Urinary bladder (tissue), 4 donors: Measurements from ENCODE around the gene BST1. TPM values are rescaled to one million over a fixed set of nuclear protein-coding genes. Genes with fewer than 3 reads are reported as not detected.

ENCODE experiments used
- DNase-seq: peaks from one replicate; pipeline ENCODE4 v3.0.0-alpha.2; 2015; ENCODE audit errors: extremely low spot score
- H3K27ac ChIP-seq: one replicate; pipeline ENCODE4 v1.5.1; 2013; ENCODE audit warnings: low read depth, mild to moderate bottlenecking, moderate library complexity
- H3K36me3 ChIP-seq: one replicate; pipeline ENCODE4 v1.6.1; 2013; ENCODE audit warnings: mild to moderate bottlenecking, moderate library complexity; ENCODE audit not compliant: insufficient read depth
- H3K4me1 ChIP-seq: one replicate; pipeline ENCODE4 v1.6.1; 2013; ENCODE audit warnings: mild to moderate bottlenecking, moderate library complexity; ENCODE audit not compliant: insufficient read depth
- H3K4me3 ChIP-seq: one replicate; pipeline ENCODE4 v1.5.1; 2013; ENCODE audit warnings: low read depth, low read length
- WGBS: extraction: QIAGEN DNeasy Blood & Tissue Kit; methylation state at CpG from one replicate; pipeline ENCODE4 v1.1.7; 2013; 5-methylcytosine and 5-hydroxymethylcytosine counted together
- polyA plus RNA-seq: library from polyadenylated mRNA; stranded (reverse); fragments of 200-250 nt; gene quantifications from one replicate; pipeline ENCODE4 v1.2.3, GENCODE V29; 2013
- total RNA-seq: library from RNA; depleted of rRNA; stranded (reverse); fragments of >200 nt; gene quantifications from one replicate; pipeline ENCODE4 v1.2.3, GENCODE V29; 2014
- donor health status: healthy with polysubstance abuse.
- donor health status: healthy.

Gene BST1, protein sequence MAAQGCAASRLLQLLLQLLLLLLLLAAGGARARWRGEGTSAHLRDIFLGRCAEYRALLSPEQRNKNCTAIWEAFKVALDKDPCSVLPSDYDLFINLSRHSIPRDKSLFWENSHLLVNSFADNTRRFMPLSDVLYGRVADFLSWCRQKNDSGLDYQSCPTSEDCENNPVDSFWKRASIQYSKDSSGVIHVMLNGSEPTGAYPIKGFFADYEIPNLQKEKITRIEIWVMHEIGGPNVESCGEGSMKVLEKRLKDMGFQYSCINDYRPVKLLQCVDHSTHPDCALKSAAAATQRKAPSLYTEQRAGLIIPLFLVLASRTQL
- total RNA-seq (23.7 TPM), polyA plus RNA-seq (21.0 TPM)

DNA sequence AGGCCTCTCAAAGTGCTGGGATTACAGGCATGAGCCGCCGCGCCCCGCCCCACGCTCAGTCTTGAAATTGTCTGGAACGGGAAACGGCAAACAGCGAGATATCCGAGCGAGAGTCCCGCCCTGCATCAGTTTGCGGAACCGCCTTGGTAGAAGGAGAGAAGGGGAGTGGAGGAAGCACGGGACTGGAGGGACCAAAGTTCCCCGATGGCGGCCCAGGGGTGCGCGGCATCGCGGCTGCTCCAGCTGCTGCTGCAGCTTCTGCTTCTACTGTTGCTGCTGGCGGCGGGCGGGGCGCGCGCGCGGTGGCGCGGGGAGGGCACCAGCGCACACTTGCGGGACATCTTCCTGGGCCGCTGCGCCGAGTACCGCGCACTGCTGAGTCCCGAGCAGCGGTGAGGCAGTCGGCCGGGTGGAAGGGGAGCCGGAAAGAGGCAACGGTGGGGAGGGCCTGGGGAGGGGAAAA lies at the start of gene BST1:
Gene BST1, plus strand, starts transcription at position 125 of the 463 bp plus-strand sequence. Its CDS starts 80 bp downstream, at position 205.
- no peaks in the 10 kb centered on the region for H3K36me3 ChIP-seq
- H3K4me3 ChIP-seq: peak within 1 kb of the TSS; percentile 48
- H3K27ac ChIP-seq: peak within 1 kb of the TSS; percentile 48
- no peaks in the 10 kb centered on the region for H3K4me1 ChIP-seq
- 4% methylated on average over 43 of the region's 43 CpGs for WGBS
- DNase-seq: no peak

DNA sequence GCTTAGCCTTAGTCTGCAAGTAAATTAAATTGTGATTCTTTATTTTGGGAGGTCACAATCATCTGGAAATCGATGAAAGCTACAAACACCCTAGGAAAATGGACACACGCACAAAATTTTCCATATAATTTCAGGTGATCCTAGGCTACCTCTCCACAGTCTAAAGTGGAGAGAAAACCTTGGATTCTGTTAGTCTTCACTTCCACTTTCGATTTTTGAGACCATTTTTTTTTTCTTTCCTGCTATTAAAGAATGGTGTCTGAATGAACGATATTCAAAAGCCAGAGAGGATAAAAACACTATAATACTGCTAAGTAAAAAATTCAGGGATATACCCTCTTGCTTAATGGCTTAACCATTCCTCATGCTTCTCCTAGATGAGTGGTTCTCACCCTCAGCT lies 49.4 kb upstream of the BST1 start:
- no peaks in the 10 kb centered on the region for H3K4me1 ChIP-seq

DNA sequence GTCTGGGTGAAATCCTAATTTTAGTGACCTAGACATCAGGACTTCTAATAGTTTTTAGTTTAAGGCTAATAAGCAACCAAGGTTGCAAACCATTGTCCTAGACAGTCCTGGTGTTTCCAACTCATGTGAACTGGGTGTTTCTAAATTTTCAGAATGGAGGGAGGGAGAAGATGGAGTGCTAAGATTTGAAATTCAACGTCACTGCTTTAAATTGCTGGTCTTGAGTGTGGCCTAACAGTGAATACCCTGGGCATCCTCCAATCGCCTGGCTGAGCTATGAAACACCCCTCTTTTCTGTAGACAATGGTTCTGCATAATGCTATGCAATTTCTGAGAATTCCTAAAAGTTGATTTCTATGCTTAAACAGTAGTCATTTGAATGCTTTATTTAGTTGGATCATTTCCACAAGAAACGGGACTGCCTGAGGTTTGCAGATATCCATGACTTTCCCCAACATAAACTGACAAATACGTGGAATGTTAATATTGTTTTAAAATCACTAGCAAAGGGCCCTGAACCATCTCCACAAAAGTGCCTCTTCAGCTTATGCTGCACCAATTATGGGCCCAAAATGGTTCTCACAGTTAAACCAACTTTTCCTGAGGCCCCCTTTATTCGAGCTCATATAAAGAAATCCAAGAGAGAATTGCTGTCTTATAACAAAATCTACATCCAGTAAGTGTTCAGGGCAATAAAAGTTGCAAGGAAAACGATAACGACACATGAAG lies 48.8 kb upstream of the BST1 start:
- WGBS: 2% methylated on average over 7 of the region's 7 CpGs
- Histone ChIP-seq H3K4me3 (peak overlapping the region; percentile 89), H3K27ac (peak overlapping the region; percentile 97), H3K4me1 (no peaks in the 10 kb centered on the region), H3K36me3 (no peaks in the 10 kb centered on the region)
- DNase-seq: no peak

More for the DNA sequence above, 49.4 kb upstream of the BST1 start:
- no peak for DNase-seq
- peak overlapping the region; percentile 89 for H3K4me3 ChIP-seq
- no peaks in the 10 kb centered on the region for H3K36me3 ChIP-seq
- peak overlapping the region; percentile 67 for H3K27ac ChIP-seq
- 30% methylated on average over 4 of the region's 4 CpGs for WGBS

DNA sequence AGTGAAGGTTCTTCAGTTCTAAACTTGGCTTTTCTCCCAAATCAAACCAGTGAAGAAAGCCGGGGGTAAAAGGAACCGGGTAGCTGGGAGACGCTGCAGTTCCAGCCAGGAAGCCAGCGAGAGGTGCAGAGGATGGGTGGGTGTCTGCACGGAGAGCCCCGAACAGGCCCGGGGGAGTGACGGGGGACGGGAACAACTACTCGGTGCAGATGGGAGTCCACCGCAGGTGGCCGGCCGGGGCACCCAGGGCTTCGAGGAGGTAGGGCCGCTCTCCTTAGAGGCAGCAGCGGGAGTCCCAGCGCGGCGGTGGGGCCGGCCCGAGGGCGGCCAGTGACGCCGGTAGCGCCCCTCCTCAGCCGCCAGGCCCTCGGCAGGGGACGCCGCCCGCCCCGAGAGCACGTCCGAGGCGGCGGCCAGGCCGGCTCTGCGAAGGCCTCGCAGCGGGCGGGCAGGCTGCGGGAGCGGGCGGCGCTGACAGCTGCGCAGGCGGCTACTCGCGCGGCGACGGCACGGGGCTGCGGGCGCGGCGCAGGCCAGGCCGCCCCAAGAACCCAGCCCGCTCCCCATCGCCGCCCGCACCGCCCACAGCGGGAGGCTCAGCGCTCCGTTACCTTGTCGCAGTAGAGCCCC lies 48.2 kb upstream of the BST1 start:
- WGBS: under 1% methylated on average over 66 of the region's 66 CpGs
- H3K4me1 ChIP-seq: no peaks in the 10 kb centered on the region

DNA sequence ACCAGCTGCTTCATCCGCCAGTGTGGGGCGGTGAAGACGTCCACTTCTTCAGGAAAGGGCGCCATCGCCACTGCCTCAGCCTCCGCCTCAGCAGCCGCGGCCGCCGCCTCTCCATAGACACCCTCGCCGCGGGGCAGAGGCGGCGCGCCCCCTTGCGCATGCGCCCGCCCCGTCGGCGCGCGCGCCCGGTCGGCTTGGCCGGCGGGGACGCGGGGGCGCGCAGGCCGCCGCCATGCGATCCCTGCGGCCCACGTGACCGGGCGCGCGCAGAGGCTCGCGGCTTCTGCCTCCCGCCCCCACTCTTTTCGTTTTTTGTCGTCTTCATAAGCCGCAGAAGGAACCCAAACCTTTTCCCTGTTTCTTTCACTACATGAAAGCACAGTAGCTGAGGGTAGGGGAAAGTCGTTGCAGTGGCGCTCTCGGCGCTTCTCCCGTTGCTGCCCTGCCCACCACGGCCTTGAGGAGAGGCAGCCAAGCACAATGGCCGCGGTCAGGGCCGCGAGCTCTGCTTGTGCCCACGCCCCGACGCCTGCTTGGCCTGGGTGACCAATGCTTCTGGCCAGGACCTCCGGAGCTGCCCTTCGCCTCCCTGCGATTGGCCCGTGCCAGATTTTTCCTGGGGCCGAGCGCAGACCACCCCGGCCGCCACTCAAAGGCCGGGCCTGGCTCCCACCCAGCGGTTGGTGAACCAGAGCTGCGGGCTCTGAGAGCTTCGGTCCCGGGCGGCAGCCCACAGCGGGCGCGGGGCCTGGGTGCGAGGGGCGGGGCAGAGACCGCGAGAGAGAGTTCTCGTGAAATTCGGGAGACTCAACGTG lies 47.4 kb upstream of the BST1 start, which contains the start of gene FBXL5:
Gene FBXL5, minus strand, starts transcription at position 135 of the 815 bp plus-strand sequence. Its CDS starts 70 bp downstream, at position 65.
- H3K36me3 ChIP-seq: no peaks in the 10 kb centered on the region
- 2% methylated on average over 85 of the region's 85 CpGs for WGBS
- no peaks in the 10 kb centered on the region for H3K4me1 ChIP-seq
- H3K4me3 ChIP-seq: peak within 1 kb of the TSS; percentile 89
- H3K27ac ChIP-seq: peak within 1 kb of the TSS; percentile 97
- peak; percentile 59 for DNase-seq

More for the DNA sequence above, 48.2 kb upstream of the BST1 start:
- Histone ChIP-seq H3K4me3 (peak overlapping the region; percentile 89), H3K27ac (peak overlapping the region; percentile 97), H3K36me3 (no peaks in the 10 kb centered on the region)
- DNase-seq: no peak

DNA sequence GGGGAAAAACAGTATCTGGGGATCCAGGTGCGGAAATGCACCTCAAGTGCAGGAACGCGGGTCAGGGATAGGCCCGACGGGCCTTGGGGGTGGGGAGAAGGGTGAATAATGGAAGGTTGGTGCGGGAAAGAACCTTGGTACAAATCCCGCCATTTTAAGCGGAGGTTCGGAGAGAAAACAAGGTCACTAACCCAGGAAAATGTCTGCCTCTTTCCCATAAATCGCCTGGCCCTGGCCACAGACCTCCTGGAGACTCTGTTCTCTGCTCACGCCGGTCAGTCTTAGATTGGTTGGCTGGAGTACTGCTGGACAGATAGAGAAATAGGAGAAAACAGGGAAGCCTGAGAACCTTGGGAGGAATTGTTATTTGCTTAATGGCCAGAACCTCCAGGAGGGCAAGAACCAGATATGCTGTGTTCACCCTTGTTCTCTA lies 46.8 kb upstream of the BST1 start:
- 55% methylated on average over 12 of the region's 12 CpGs for WGBS
- no peak for DNase-seq
- H3K27ac ChIP-seq: peak overlapping the region; percentile 97
- no peaks in the 10 kb centered on the region for H3K36me3 ChIP-seq
- no peaks in the 10 kb centered on the region for H3K4me1 ChIP-seq
- H3K4me3 ChIP-seq: peak overlapping the region; percentile 89

DNA sequence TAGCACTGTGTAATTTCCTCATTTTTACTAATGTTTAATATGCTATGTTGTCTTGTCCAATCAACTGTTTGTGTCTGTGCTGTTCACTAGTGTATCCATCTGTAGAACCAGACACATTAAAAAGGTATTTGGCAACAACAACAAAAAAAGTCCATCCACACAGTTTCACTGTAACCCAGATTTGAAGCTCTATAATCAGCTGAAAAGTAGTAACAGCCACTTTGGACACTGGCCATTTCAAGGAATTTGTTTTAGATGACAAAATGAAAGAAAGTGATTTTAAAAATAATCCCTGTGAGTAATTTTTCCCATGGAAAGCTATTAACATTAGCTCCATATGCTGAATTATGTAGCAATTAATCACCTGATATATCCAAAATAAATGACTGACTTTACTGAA lies 45.5 kb upstream of the BST1 start:
- no peak overlapping the region for H3K4me3 ChIP-seq
- H3K4me1 ChIP-seq: no peaks in the 10 kb centered on the region
- DNase-seq: no peak
- no peak overlapping the region for H3K27ac ChIP-seq
- no peaks in the 10 kb centered on the region for H3K36me3 ChIP-seq

DNA sequence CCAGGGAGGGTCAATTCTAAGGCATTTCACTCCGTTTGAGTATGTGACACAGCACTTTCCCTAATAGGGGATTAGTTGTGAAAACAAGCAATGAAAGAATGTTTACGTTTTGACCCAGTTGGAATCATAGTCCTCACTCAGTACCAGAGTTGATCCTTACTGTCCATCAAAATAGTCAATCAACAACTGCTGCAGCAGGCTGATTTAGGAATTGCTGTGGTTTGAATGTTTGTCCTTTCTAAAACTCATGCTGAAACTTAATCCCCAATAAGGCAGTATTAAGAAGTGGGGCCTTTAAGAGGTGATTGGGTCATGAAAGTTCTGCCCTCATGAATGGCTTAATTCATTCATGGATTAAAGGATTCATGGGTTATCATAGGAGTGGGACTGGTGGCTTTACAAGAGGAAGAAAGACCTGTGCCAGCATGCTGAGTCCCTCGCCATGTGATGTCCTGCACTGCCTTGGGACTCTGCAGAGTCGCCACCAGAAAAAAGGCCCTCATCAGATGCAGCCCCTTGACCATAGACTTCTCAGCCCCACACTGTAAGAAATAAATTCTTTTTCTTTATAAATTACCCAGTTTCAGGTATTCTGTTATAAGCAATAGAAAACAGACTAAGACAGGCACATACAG lies 44.6 kb upstream of the BST1 start:
- DNase-seq: no peak
- no peak overlapping the region for H3K4me3 ChIP-seq
- no peaks in the 10 kb centered on the region for H3K4me1 ChIP-seq
- no peak overlapping the region for H3K27ac ChIP-seq
- no peaks in the 10 kb centered on the region for H3K36me3 ChIP-seq
- WGBS: 83% methylated on average over 4 of the region's 4 CpGs

DNA sequence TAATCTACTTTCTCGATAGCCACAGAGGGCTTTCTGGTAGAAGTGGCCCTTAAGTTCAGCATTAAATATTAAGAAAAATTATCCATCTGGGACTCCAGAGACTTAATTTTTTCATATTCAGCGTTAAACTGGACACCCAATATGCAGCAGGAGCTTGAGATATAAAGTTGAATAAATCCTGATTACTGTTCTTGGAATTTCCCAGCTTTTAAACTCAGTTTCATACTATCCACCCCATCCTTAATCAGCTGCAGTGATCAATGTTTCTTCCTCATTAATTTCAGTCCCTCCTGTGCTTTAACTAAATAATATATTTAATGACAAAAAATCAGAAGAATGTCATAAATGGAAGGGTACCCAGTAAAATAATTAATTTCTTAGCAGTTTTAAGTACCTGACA lies 44.1 kb upstream of the BST1 start:
- no peaks in the 10 kb centered on the region for H3K36me3 ChIP-seq
- H3K4me1 ChIP-seq: no peaks in the 10 kb centered on the region
- 95% methylated on average over 2 of the region's 2 CpGs for whole genome bisulfite sequencing
- no peak overlapping the region for H3K27ac ChIP-seq
- DNase-seq: no peak
- H3K4me3 ChIP-seq: no peak overlapping the region

DNA sequence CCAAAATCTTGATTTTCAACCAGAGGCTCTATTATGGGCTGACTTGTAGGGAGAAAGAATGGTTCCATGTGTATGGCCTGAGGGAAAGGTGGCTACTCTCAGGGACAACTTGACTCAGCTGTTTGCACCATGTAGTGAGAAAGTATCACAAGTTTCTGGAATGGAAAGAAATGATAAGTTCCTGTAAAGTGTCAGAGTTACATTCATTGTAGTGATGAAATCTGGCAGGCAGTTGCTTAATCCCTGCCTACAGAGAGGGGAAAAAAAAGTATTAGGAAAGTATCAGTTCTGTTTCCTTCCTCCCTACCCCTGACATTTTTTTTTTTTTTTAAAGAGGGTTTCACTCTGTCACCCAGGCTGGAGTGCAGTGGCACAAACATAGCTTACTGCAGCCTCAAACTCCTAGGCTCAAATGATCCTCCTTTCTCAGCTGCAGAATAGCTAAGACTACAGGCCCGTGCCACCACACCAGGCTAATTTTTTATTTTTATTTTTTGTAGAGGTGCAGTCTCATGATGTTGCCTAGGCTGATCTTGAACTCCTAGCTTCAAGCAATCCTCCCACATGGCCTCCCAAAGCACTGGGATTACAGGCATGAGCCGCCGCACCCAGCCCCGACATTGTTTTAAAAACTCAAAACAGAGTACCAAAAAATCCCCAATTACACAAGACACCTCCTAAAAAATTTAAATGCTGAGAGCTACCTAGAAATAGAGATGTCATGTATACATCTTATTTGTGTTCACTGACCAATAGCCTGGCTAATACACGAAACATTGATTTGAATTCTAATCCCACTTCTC lies 42.9 kb upstream of the BST1 start:
- H3K36me3 ChIP-seq: no peaks in the 10 kb centered on the region
- 96% methylated on average over 5 of the region's 5 CpGs for WGBS
- H3K4me3 ChIP-seq: no peak overlapping the region
- H3K4me1 ChIP-seq: no peaks in the 10 kb centered on the region
- DNase-seq: no peak
- H3K27ac ChIP-seq: no peak overlapping the region

DNA sequence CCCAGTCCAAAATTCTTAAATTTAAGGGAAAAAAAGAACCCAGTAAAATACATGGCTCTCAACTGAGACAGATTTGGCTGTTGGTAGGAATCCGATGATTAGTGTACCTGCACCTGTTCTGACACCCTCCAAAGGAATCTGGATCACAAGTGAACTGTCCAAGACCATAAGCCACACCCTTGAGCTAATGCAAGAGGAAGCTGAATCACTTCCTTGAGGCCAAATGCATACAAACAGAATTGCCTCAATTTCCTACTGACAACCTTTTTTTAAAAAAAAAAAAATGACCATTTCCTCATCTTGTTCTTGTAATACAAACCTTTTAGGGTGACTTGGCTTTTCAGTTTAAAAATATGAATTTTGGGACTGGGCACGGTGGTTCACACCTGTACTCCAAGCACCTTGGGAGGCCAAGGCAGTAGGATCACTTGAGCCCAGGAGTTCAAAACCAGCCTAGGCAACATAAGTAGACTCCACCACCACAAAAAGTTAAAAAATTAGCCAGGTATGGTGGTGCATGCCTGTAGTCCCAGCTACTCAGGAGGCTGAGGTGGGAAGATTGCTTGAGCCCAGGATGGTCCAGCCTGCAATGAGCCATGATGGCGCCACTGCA lies 37.0 kb upstream of the BST1 start:
- no peaks in the 10 kb centered on the region for H3K4me1 ChIP-seq
- H3K36me3 ChIP-seq: no peaks in the 10 kb centered on the region
- H3K27ac ChIP-seq: no peak overlapping the region
- DNase-seq: no peak
- 87% methylated on average over 3 of the region's 3 CpGs for WGBS
- H3K4me3 ChIP-seq: no peak overlapping the region

DNA sequence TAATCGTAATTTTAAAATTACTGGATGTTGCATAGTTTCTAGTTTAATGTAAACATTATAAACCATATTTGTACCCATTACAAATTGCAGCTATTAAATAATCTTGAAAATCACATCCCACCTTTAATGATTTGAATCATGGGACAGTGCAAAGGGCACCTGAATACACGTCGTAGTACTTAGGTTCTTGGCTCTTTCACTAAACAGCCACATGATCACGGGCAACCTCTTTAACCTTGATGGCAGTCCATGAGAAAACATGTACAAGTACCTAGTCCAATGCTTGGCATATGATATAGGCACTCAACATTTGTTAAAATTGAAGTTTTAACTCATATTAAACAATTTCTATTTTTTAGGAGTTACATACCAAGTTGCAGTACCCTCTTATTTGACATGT lies 35.9 kb upstream of the BST1 start:
- H3K36me3 ChIP-seq: no peaks in the 10 kb centered on the region
- WGBS: 94% methylated on average over 4 of the region's 4 CpGs

More for the DNA sequence above, 35.9 kb upstream of the BST1 start:
- no peak for DNase-seq
- Histone ChIP-seq H3K27ac (no peak overlapping the region), H3K4me3 (no peak overlapping the region), H3K4me1 (no peaks in the 10 kb centered on the region)
